ENCODE results near the gene PIGP. TPM values are rescaled to one million over a fixed set of nuclear protein-coding genes. Genes with fewer than 3 reads are reported as not detected.

The PIGP gene
- total RNA-seq, 4 donors from 2014 or later = 6.0 to 17.5 (median 13.2) TPM

- no peak for DNase-seq (ENCODE audit: low spot score in 2 of 2)
- no peak overlapping the region for H3K4me3 ChIP-seq (ENCODE audit: low read depth, poor library complexity, severe bottlenecking)
- WGBS, 2 donors = 82 to 87% methylated on average over 6 of the region's 6 CpGs
- intact Hi-C loops (cut with DNase I; ENCODE audit: low total_unique reads) = no loop called here
- no peak for TF ChIP-seq CTCF (IDR thresholded peaks at IDR 0.05)
- no peak for TF ChIP-seq POLR2A (IDR thresholded peaks at IDR 0.05)
Measured at GRCh38 chr21:37045149-37045548, 27.7 kb downstream of the PIGP start.

- DNase-seq (ENCODE audit: low spot score in 2 of 2) = no peak
- intact Hi-C loops (cut with DNase I; ENCODE audit: low total_unique reads) = no loop called here
- no peak overlapping the region for H3K4me3 ChIP-seq (ENCODE audit: low read depth, poor library complexity, severe bottlenecking)
- 96 to 98% methylated on average over 3 of the region's 3 CpGs for WGBS, 2 donors
- TF ChIP-seq POLR2A (IDR thresholded peaks at IDR 0.05) (no peak), CTCF (IDR thresholded peaks at IDR 0.05) (no peak)
Measured at GRCh38 chr21:37044643-37045042, 28.2 kb downstream of the PIGP start.

- WGBS, 2 donors = 81 to 83% methylated on average over 6 of the region's 6 CpGs
- intact Hi-C loops (cut with DNase I; ENCODE audit: low total_unique reads) = no loop called here
Measured at GRCh38 chr21:37043818-37044217, 29.1 kb downstream of the PIGP start.

GRCh38 chr21:37041706-37042271, 31.1 kb downstream of the PIGP start:
- intact Hi-C loops (cut with DNase I; ENCODE audit: low total_unique reads) = no loop called here
- H3K4me3 ChIP-seq (ENCODE audit: low read depth, poor library complexity, severe bottlenecking) = no peak overlapping the region
- 67 to 69% methylated on average over 3 to 4 of the region's 4 CpGs for WGBS, 2 donors
- TF ChIP-seq POLR2A (IDR thresholded peaks at IDR 0.05) (no peak), CTCF (IDR thresholded peaks at IDR 0.05) (no peak)
- DNase-seq (ENCODE audit: low spot score in 2 of 2) = no peak

More at GRCh38 chr21:37043818-37044217, 29.1 kb downstream of the PIGP start:
- TF ChIP-seq CTCF (IDR thresholded peaks at IDR 0.05) = no peak
- no peak for TF ChIP-seq POLR2A (IDR thresholded peaks at IDR 0.05)
- no peak overlapping the region for H3K4me3 ChIP-seq (ENCODE audit: low read depth, poor library complexity, severe bottlenecking)
- DNase-seq (ENCODE audit: low spot score in 2 of 2) = no peak

- intact Hi-C loops (cut with DNase I; ENCODE audit: low total_unique reads) = no loop called here
Measured at GRCh38 chr21:37040212-37040611, 32.7 kb downstream of the PIGP start.

More at GRCh38 chr21:37040212-37040611, 32.7 kb downstream of the PIGP start:
- DNase-seq (ENCODE audit: low spot score in 2 of 2) = no peak
- WGBS, 2 donors = 90 to 93% methylated on average over 3 of the region's 3 CpGs
- no peak overlapping the region for H3K4me3 ChIP-seq (ENCODE audit: low read depth, poor library complexity, severe bottlenecking)
- TF ChIP-seq POLR2A (IDR thresholded peaks at IDR 0.05) (no peak), CTCF (IDR thresholded peaks at IDR 0.05) (no peak)

Measured in lower leg skin (tissue), 4 donors.